BLaER1 treated with 17β-estradiol and CSF1 and Interleukin-3, amounts not matched to agents 10 nM and 100 nM (cell line): ENCODE measurements around the gene SYCE3.
A peak's percentile ranks its signal among the peaks of the same experiment; 100 is the strongest.

Experiments
- H3K27ac ChIP-seq, 11 experiments: shearing (Covaris generic); formaldehyde crosslinking; 2 replicates each; pipeline ENCODE4 v1.8.1; 2022
- H3K27me3 ChIP-seq, 11 experiments: shearing (Covaris generic); formaldehyde crosslinking; 2 replicates each; pipeline ENCODE4 v1.8.1; 2022
- H3K36me3 ChIP-seq, 11 experiments: shearing (Covaris generic); formaldehyde crosslinking; 2 replicates each; pipeline ENCODE4 v1.8.1; 2022
- H3K4me1 ChIP-seq, 10 experiments: shearing (Covaris generic); formaldehyde crosslinking; 2 replicates each; pipeline ENCODE4 v1.8.1; 2022
- H3K4me2 ChIP-seq, 11 experiments: shearing (Covaris generic); formaldehyde crosslinking; 2 replicates each; pipeline ENCODE4 v1.8.1; 2022
- H3K4me3 ChIP-seq, 10 experiments: shearing (Covaris generic); formaldehyde crosslinking; 2 replicates each; pipeline ENCODE4 v1.8.1; 2022
- H3K9ac ChIP-seq, 11 experiments: shearing (Covaris generic); formaldehyde crosslinking; 2 replicates each; pipeline ENCODE4 v1.8.1; 2022
- H3K9me3 ChIP-seq, 11 experiments: shearing (Covaris generic); formaldehyde crosslinking; replicated peaks in 1 of 11; 2 replicates each; pipeline ENCODE4 v1.8.1; 2022
- H4K20me1 ChIP-seq, 11 experiments: shearing (Covaris generic); formaldehyde crosslinking; 2 replicates each; pipeline ENCODE4 v1.8.1; 2022
- Cebpa-rat ChIP-seq, 11 experiments: shearing (Covaris generic); IDR thresholded peaks; 2 replicates each; pipeline ENCODE4 v1.8.1; 2022

SYCE3 gene

GRCh38 chr22:50575426-50575941 is 12.8 kb upstream of the SYCE3 start:
- H3K9ac ChIP-seq: no peak overlapping the region
- H3K9me3 ChIP-seq: no peaks in the 10 kb centered on the region
- no peak overlapping the region for H3K4me3 ChIP-seq
- H3K36me3 ChIP-seq: peaks cover 46 to 95% (median 84%) of the 10 kb centered on the region in 11 experiments
- H3K27me3 ChIP-seq: no peaks in the 10 kb centered on the region
- peaks cover 15 to 54% (median 31%) of the 10 kb centered on the region in 10 experiments; a peak in 19 of 20 replicates for H3K4me1 ChIP-seq
- H4K20me1 ChIP-seq: peaks cover 0 to 50% (median 18%) of the 10 kb centered on the region in 11 experiments; a peak in 15 of 22 replicates
- no peak for TF ChIP-seq Cebpa-rat (IDR thresholded peaks at IDR 0.05)
- H3K27ac ChIP-seq: no peak overlapping the region
- no peak overlapping the region for H3K4me2 ChIP-seq

DNA sequence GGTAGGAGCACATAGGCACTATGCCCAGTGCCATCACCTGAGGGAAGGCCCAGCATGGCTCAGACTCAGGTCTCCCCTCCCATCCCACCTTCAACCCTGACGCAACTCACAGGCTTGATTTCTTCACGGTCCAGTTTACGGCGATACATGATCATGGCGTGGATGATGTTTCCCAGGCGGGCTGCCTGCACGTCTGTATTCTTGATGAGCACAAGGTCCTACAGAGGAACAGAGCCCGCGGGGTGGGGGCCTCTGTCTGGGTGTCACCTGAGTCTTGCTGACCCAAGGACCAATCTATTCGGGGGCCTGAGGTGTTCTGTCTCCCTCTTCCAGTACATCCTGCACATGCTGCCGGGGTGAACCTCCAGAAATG is 11.7 kb upstream of the SYCE3 start:
- H3K4me2 ChIP-seq: no peak overlapping the region
- peaks cover 6 to 59% (median 38%) of the 10 kb centered on the region in 10 experiments; a peak in 19 of 20 replicates for H3K4me1 ChIP-seq
- H3K9ac ChIP-seq: 0 out of 22 replicates have a peak overlapping the region, but pooled peaks of 1 of the 11 experiments have one; percentile 19
- no peak overlapping the region for H3K27ac ChIP-seq
- peaks cover 0 to 61% (median 29%) of the 10 kb centered on the region in 11 experiments; a peak in 15 of 22 replicates for H4K20me1 ChIP-seq
- no peaks in the 10 kb centered on the region for H3K9me3 ChIP-seq
- H3K4me3 ChIP-seq: no peak overlapping the region
- TF ChIP-seq Cebpa-rat (IDR thresholded peaks at IDR 0.05): no peak
- H3K36me3 ChIP-seq: peaks cover 37 to 95% (median 79%) of the 10 kb centered on the region in 11 experiments
- H3K27me3 ChIP-seq: no peaks in the 10 kb centered on the region

DNA sequence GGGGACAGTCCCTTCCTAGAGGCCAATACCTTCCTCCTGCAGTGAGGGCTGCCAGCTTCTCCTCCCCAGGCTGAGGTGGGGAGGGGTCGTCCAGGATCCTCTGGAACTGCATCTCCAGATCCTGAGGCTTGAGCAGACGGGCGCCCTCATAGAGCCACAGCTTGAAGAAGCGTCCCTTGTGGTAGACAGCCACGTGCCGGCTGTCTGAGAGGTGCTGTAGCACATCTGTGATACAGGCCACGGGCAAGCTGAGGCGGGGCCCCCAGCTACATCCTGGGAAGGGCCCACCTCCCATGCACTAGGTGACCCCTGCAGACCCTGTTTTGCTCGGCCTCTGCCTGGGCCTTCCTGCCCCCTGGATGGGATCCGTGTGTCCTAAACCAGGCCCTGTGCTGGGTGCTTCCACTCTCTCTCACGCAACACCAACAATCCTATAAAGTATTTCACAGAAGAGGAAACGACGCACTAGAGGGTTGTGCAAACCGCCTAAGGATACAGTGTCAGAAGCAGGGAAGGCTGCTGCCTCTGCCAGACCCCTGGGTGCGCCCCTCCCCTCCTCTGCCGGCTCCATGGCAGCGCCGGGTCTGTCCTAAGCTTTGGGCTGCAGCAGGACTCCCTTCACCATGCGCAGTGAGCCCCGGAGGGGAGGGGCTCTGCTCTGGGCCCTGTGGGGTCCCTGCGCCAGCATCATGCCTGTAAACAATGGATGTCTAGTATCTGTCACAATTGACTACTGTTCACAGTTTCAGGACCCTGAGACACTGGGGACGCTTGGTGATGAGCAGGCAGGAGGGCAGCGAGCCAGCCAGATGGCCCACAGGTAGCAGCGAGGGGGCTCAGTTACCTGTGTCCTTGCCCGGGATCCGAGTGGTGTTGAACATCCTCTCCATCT is 11.0 kb upstream of the SYCE3 start:
- Histone ChIP-seq H3K27me3 (no peaks in the 10 kb centered on the region), H4K20me1 (peaks cover 0 to 67% (median 34%) of the 10 kb centered on the region in 11 experiments; a peak in 15 of 22 replicates), H3K4me2 (no peak overlapping the region), H3K9ac (0 out of 22 replicates have a peak overlapping the region, but pooled peaks of 1 of the 11 experiments have one; percentile 19), H3K4me1 (peaks cover 0 to 59% (median 41%) of the 10 kb centered on the region in 10 experiments; a peak in 18 of 20 replicates), H3K36me3 (peaks cover 37 to 95% (median 79%) of the 10 kb centered on the region in 11 experiments), H3K27ac (no peak overlapping the region), H3K9me3 (peaks cover 0 to 4% (median 0%) of the 10 kb centered on the region in 11 experiments; a peak in 2 of 22 replicates), H3K4me3 (no peak overlapping the region)
- no peak for TF ChIP-seq Cebpa-rat (IDR thresholded peaks at IDR 0.05)

GRCh38 chr22:50572965-50573364 is 10.2 kb upstream of the SYCE3 start:
- H3K4me2 ChIP-seq: peak overlapping the region in 1 of 11 experiments; percentile 81; a peak in 1 of 22 replicates
- peaks cover 0 to 72% (median 34%) of the 10 kb centered on the region in 11 experiments; a peak in 15 of 22 replicates for H4K20me1 ChIP-seq
- peaks cover 0 to 54% (median 44%) of the 10 kb centered on the region in 10 experiments; a peak in 18 of 20 replicates for H3K4me1 ChIP-seq
- no peak overlapping the region for H3K9ac ChIP-seq
- TF ChIP-seq Cebpa-rat (IDR thresholded peaks at IDR 0.05): no peak
- H3K27me3 ChIP-seq: no peaks in the 10 kb centered on the region
- H3K9me3 ChIP-seq: peaks cover 0 to 4% (median 0%) of the 10 kb centered on the region in 11 experiments; a peak in 2 of 22 replicates
- H3K36me3 ChIP-seq: peaks cover 41 to 97% (median 81%) of the 10 kb centered on the region in 11 experiments
- no peak overlapping the region for H3K27ac ChIP-seq
- H3K4me3 ChIP-seq: no peak overlapping the region

GRCh38 chr22:50571264-50572175 is 8.8 kb upstream of the SYCE3 start:
- H3K4me3 ChIP-seq: no peak overlapping the region
- no peak for TF ChIP-seq Cebpa-rat (IDR thresholded peaks at IDR 0.05)
- peaks cover 49 to 98% (median 82%) of the 10 kb centered on the region in 11 experiments for H3K36me3 ChIP-seq
- peak overlapping the region in 4 of 11 experiments; percentile 18 to 39 (median 32); a peak in 4 of 22 replicates for H3K9ac ChIP-seq
- no peaks in the 10 kb centered on the region for H3K27me3 ChIP-seq
- peaks cover 0 to 47% (median 42%) of the 10 kb centered on the region in 10 experiments; a peak in 18 of 20 replicates for H3K4me1 ChIP-seq
- peaks cover 0 to 61% (median 34%) of the 10 kb centered on the region in 11 experiments; a peak in 15 of 22 replicates for H4K20me1 ChIP-seq
- peak overlapping the region; percentile 13 to 87 (median 79); a peak in 20 of 22 replicates for H3K4me2 ChIP-seq
- H3K27ac ChIP-seq: no peak overlapping the region
- peaks cover 0 to 4% (median 0%) of the 10 kb centered on the region in 11 experiments; a peak in 2 of 22 replicates for H3K9me3 ChIP-seq

- no peak overlapping the region for H3K27ac ChIP-seq
- peaks cover 44 to 91% (median 75%) of the 10 kb centered on the region in 11 experiments for H3K36me3 ChIP-seq
- peaks cover 0 to 4% (median 0%) of the 10 kb centered on the region in 11 experiments; a peak in 2 of 22 replicates for H3K9me3 ChIP-seq
- H3K27me3 ChIP-seq: no peaks in the 10 kb centered on the region
- H3K4me3 ChIP-seq: no peak overlapping the region
- H4K20me1 ChIP-seq: peaks cover 0 to 61% (median 34%) of the 10 kb centered on the region in 11 experiments; a peak in 14 of 22 replicates
- TF ChIP-seq Cebpa-rat (IDR thresholded peaks at IDR 0.05): no peak
- H3K9ac ChIP-seq: peak overlapping the region in 5 of 11 experiments; percentile 5 to 49 (median 38); a peak in 5 of 22 replicates
- H3K4me2 ChIP-seq: peak overlapping the region; percentile 13 to 87 (median 79); a peak in 20 of 22 replicates
- peaks cover 0 to 47% (median 42%) of the 10 kb centered on the region in 10 experiments; a peak in 18 of 20 replicates for H3K4me1 ChIP-seq
Observed at GRCh38 chr22:50570861-50571260, 8.1 kb upstream of the SYCE3 start.

GRCh38 chr22:50569896-50570535 is 7.3 kb upstream of the SYCE3 start:
- H4K20me1 ChIP-seq: peaks cover 0 to 61% (median 34%) of the 10 kb centered on the region in 11 experiments; a peak in 14 of 22 replicates
- peaks cover 0 to 47% (median 42%) of the 10 kb centered on the region in 10 experiments; a peak in 18 of 20 replicates for H3K4me1 ChIP-seq
- no peak for TF ChIP-seq Cebpa-rat (IDR thresholded peaks at IDR 0.05)
- peak overlapping the region in 9 of 11 experiments; percentile 47 to 87 (median 80); a peak in 18 of 22 replicates for H3K4me2 ChIP-seq
- peaks cover 0 to 4% (median 0%) of the 10 kb centered on the region in 11 experiments; a peak in 2 of 22 replicates for H3K9me3 ChIP-seq
- peaks cover 0 to 4% (median 0%) of the 10 kb centered on the region in 11 experiments; a peak in 4 of 22 replicates for H3K27me3 ChIP-seq
- H3K9ac ChIP-seq: peak overlapping the region in 3 of 11 experiments; percentile 7 to 41 (median 9); a peak in 1 of 22 replicates
- H3K4me3 ChIP-seq: no peak overlapping the region; a peak in 1 of 20 replicates
- H3K27ac ChIP-seq: 0 out of 22 replicates have a peak overlapping the region, but pooled peaks of 1 of the 11 experiments have one; percentile 2
- H3K36me3 ChIP-seq: peaks cover 42 to 83% (median 70%) of the 10 kb centered on the region in 11 experiments
